ENCODE measurements around the gene PTCH1.

PTCH1 gene

GRCh38 chr9:95468791-95469190, 48.0 kb downstream of the PTCH1 start:
- no peak for TF ChIP-seq CTCF (IDR thresholded peaks at IDR 0.05; ENCODE audit: low read length, missing control alignments)
- no peak for DNase-seq (ENCODE audit: low read depth)
- H3K4me3 ChIP-seq (replicated peaks; ENCODE audit: low read depth, low read length): no peak overlapping the region

GRCh38 chr9:95465115-95465514, 51.7 kb downstream of the PTCH1 start:
- no peak overlapping the region for H3K4me3 ChIP-seq (replicated peaks; ENCODE audit: low read depth, low read length)
- no peak for DNase-seq (ENCODE audit: low read depth)
- no peak for TF ChIP-seq CTCF (IDR thresholded peaks at IDR 0.05; ENCODE audit: low read length, missing control alignments)

- no peak for DNase-seq (ENCODE audit: low read depth)
- peak overlapping the region; percentile 25 for H3K4me3 ChIP-seq (replicated peaks; ENCODE audit: low read depth, low read length)
- no peak for TF ChIP-seq CTCF (IDR thresholded peaks at IDR 0.05; ENCODE audit: low read length, missing control alignments)
Observed at GRCh38 chr9:95463148-95464060, 53.4 kb downstream of the PTCH1 start.

GRCh38 chr9:95462249-95463147, 54.3 kb downstream of the PTCH1 start:
- peak; percentile 87 for DNase-seq (ENCODE audit: low read depth)
- TF ChIP-seq CTCF (IDR thresholded peaks at IDR 0.05; ENCODE audit: low read length, missing control alignments): no peak
- H3K4me3 ChIP-seq (replicated peaks; ENCODE audit: low read depth, low read length): peak overlapping the region; percentile 25

GRCh38 chr9:95461448-95462248, 55.1 kb downstream of the PTCH1 start:
- H3K4me3 ChIP-seq (replicated peaks; ENCODE audit: low read depth, low read length): no peak overlapping the region
- no peak for DNase-seq (ENCODE audit: low read depth)
- no peak for TF ChIP-seq CTCF (IDR thresholded peaks at IDR 0.05; ENCODE audit: low read length, missing control alignments)

GRCh38 chr9:95460518-95461164, 56.1 kb downstream of the PTCH1 start:
- TF ChIP-seq CTCF (IDR thresholded peaks at IDR 0.05; ENCODE audit: low read length, missing control alignments): no peak
- DNase-seq (ENCODE audit: low read depth): no peak
- no peak overlapping the region for H3K4me3 ChIP-seq (replicated peaks; ENCODE audit: low read depth, low read length)
